Mucosa of rectum (tissue), 2 donors: ENCODE measurements around the gene TMEM9.

Experiments used
- H3K27ac ChIP-seq, 2 donors: one replicate each; pipeline ENCODE4 v1.7.0; 2013; ENCODE audit warnings: inconsistent platforms in 2 of 2, low read depth in 2 of 2, low read length in 2 of 2
- H3K27me3 ChIP-seq, 2 donors: one replicate each; pipeline ENCODE4 v1.7.0; 2013; ENCODE audit warnings: low read length in 2 of 2; ENCODE audit not compliant: control insufficient read depth in 2 of 2, insufficient read depth in 2 of 2
- H3K36me3 ChIP-seq, 2 donors: one replicate each; pipeline ENCODE4 v1.7.0; 2013; ENCODE audit warnings: low read length in 2 of 2; ENCODE audit not compliant: control insufficient read depth in 2 of 2, insufficient read depth in 2 of 2
- H3K4me1 ChIP-seq, 2 donors: one replicate each; pipeline ENCODE4 v1.7.0; 2013; ENCODE audit warnings: low read length in 2 of 2, mild to moderate bottlenecking in 1 of 2; ENCODE audit not compliant: control insufficient read depth in 2 of 2, insufficient read depth in 2 of 2
- H3K4me3 ChIP-seq, 2 donors: one replicate each; pipeline ENCODE4 v1.7.0; 2013; ENCODE audit warnings: low read length in 2 of 2
- H3K9ac ChIP-seq, 2 donors: one replicate each; pipeline ENCODE4 v1.7.0; 2013; ENCODE audit warnings: low read length in 2 of 2, low read depth in 1 of 2, mild to moderate bottlenecking in 1 of 2
- H3K9me3 ChIP-seq, 2 donors: one replicate each; pipeline ENCODE4 v1.7.0; 2013; ENCODE audit warnings: low read length in 2 of 2; ENCODE audit not compliant: control insufficient read depth in 2 of 2
- donor health status: healthy.
- donor health status: Normal muscosa, but diverticular disease.

TMEM9 gene

GRCh38 chr1:201128476-201128875, 25.8 kb downstream of the TMEM9 start:
- Histone ChIP-seq H3K27ac (no peak overlapping the region), H3K9me3 (no peaks in the 10 kb centered on the region), H3K27me3 (no peaks in the 10 kb centered on the region), H3K4me3 (no peak overlapping the region), H3K36me3 (no peaks in the 10 kb centered on the region), H3K9ac (no peak overlapping the region), H3K4me1 (peaks cover 0 to 5% of the 10 kb centered on the region in 2 donors)

- H3K27ac ChIP-seq: no peak overlapping the region
- H3K9me3 ChIP-seq: no peaks in the 10 kb centered on the region
- peaks cover 0 to 5% of the 10 kb centered on the region in 2 donors for H3K4me1 ChIP-seq
- no peaks in the 10 kb centered on the region for H3K36me3 ChIP-seq
- no peak overlapping the region for H3K9ac ChIP-seq
- H3K4me3 ChIP-seq: no peak overlapping the region
- H3K27me3 ChIP-seq: no peaks in the 10 kb centered on the region
Observed at GRCh38 chr1:201127755-201128455, 26.4 kb downstream of the TMEM9 start.

GRCh38 chr1:201126832-201127754, 27.2 kb downstream of the TMEM9 start, which contains the start of gene ASCL5:
Gene ASCL5, minus strand, starts transcription at chr1:201127184. Its CDS starts 11,812 bp downstream, at chr1:201115372.
- H3K27ac ChIP-seq: no peak within 1 kb of the TSS

GRCh38 chr1:201126463-201126831, 27.8 kb downstream of the TMEM9 start:
- H3K36me3 ChIP-seq: no peaks in the 10 kb centered on the region
- H3K4me1 ChIP-seq: peaks cover 0 to 5% of the 10 kb centered on the region in 2 donors
- H3K9ac ChIP-seq: no peak overlapping the region
- no peak overlapping the region for H3K27ac ChIP-seq
- H3K27me3 ChIP-seq: no peaks in the 10 kb centered on the region
- H3K9me3 ChIP-seq: no peaks in the 10 kb centered on the region
- H3K4me3 ChIP-seq: no peak overlapping the region

More at GRCh38 chr1:201126832-201127754, 27.2 kb downstream of the TMEM9 start, which contains the start of gene ASCL5:
- Histone ChIP-seq H3K9me3 (no peaks in the 10 kb centered on the region), H3K9ac (no peak within 1 kb of the TSS), H3K36me3 (no peaks in the 10 kb centered on the region), H3K4me3 (no peak within 1 kb of the TSS), H3K27me3 (no peaks in the 10 kb centered on the region), H3K4me1 (peaks cover 0 to 5% of the 10 kb centered on the region in 2 donors)

GRCh38 chr1:201125800-201126199, 28.5 kb downstream of the TMEM9 start:
- peaks cover 0 to 5% of the 10 kb centered on the region in 2 donors for H3K4me1 ChIP-seq
- no peaks in the 10 kb centered on the region for H3K27me3 ChIP-seq
- no peak overlapping the region for H3K4me3 ChIP-seq
- H3K36me3 ChIP-seq: no peaks in the 10 kb centered on the region
- no peak overlapping the region for H3K9ac ChIP-seq
- H3K9me3 ChIP-seq: no peaks in the 10 kb centered on the region
- no peak overlapping the region for H3K27ac ChIP-seq

- Histone ChIP-seq H3K27ac (no peak overlapping the region), H3K27me3 (no peaks in the 10 kb centered on the region), H3K9me3 (no peaks in the 10 kb centered on the region), H3K9ac (no peak overlapping the region), H3K4me1 (peaks cover 0 to 5% of the 10 kb centered on the region in 2 donors), H3K4me3 (no peak overlapping the region), H3K36me3 (no peaks in the 10 kb centered on the region)
Observed at GRCh38 chr1:201125019-201125418, 29.3 kb downstream of the TMEM9 start.

- Histone ChIP-seq H3K36me3 (no peaks in the 10 kb centered on the region), H3K4me1 (peaks cover 0 to 5% of the 10 kb centered on the region in 2 donors), H3K27me3 (no peaks in the 10 kb centered on the region)
Observed at GRCh38 chr1:201123866-201124265, 30.4 kb downstream of the TMEM9 start.

GRCh38 chr1:201122321-201122957, 31.8 kb downstream of the TMEM9 start:
- no peak overlapping the region for H3K4me3 ChIP-seq
- no peaks in the 10 kb centered on the region for H3K36me3 ChIP-seq
- H3K9me3 ChIP-seq: no peaks in the 10 kb centered on the region
- no peak overlapping the region for H3K27ac ChIP-seq
- H3K27me3 ChIP-seq: no peaks in the 10 kb centered on the region
- no peak overlapping the region for H3K9ac ChIP-seq
- peaks cover 0 to 5% of the 10 kb centered on the region in 2 donors for H3K4me1 ChIP-seq

More at GRCh38 chr1:201123866-201124265, 30.4 kb downstream of the TMEM9 start:
- H3K9me3 ChIP-seq: no peaks in the 10 kb centered on the region
- no peak overlapping the region for H3K27ac ChIP-seq
- H3K4me3 ChIP-seq: no peak overlapping the region
- H3K9ac ChIP-seq: no peak overlapping the region

GRCh38 chr1:201119206-201120197, 34.8 kb downstream of the TMEM9 start:
- Histone ChIP-seq H3K9me3 (no peaks in the 10 kb centered on the region), H3K4me3 (no peak overlapping the region), H3K4me1 (peaks cover 0 to 2% of the 10 kb centered on the region in 2 donors), H3K27ac (no peak overlapping the region), H3K27me3 (peaks cover 0 to 2% of the 10 kb centered on the region in 2 donors), H3K9ac (no peak overlapping the region), H3K36me3 (no peaks in the 10 kb centered on the region)
